ENCODE measurements around the gene PARS2.

Gene PARS2

GRCh38 chr1:54736685-54737084, 27.6 kb downstream of the PARS2 start:
- DNase-seq (ENCODE audit: low read depth, low spot score), result no peak

DNA sequence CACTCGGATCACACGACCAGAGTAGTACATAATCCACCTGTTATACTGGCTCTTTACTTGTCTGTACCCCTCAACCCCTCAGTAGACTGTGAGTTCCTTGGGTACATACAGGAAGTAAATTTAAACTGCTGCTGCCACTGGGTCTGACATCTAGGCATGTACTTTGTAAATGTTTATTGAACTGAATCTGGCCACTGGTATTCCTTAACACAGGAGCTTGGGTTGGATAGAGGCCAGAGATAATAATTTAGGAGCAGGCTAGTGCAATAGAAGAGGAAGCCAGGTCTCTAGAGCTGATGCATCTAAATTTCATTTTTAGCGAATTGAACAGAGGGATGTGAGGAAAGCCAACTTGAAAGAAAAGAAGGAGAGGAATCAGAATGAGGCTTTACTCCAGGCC, 36.3 kb downstream of the PARS2 start:
- peak; percentile 59 for DNase-seq (ENCODE audit: low read depth, low spot score)

- DNase-seq (ENCODE audit: low read depth, low spot score), result no peak
These were observed 39.6 kb downstream of the PARS2 start for GRCh38 chr1:54724771-54725170.

GRCh38 chr1:54723985-54724384, 40.3 kb downstream of the PARS2 start:
- DNase-seq (ENCODE audit: low read depth, low spot score), result no peak

DNA sequence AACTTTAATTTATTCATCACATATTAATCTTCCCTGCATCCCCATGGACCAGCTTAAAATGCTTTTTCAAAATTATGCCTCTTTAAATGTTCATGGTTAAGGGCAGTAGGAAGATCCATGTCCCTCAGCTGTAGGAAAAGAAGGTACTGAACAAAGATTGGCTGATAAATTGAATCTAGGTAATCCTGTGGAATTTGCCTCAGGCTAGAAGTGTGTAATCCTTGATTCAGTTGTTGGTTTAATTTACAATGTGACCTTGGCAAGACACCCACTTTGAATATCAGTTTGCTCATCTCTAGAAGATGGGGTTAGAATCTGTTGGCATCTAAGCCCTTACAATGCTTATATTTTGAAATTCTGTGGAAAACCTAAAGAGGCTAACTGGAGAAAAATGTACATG, 42.6 kb downstream of the PARS2 start:
- no peak for DNase-seq (ENCODE audit: low read depth, low spot score)

GRCh38 chr1:54716299-54717047, 47.9 kb downstream of the PARS2 start:
- peak; percentile 47 for DNase-seq (ENCODE audit: low read depth, low spot score)

DNA sequence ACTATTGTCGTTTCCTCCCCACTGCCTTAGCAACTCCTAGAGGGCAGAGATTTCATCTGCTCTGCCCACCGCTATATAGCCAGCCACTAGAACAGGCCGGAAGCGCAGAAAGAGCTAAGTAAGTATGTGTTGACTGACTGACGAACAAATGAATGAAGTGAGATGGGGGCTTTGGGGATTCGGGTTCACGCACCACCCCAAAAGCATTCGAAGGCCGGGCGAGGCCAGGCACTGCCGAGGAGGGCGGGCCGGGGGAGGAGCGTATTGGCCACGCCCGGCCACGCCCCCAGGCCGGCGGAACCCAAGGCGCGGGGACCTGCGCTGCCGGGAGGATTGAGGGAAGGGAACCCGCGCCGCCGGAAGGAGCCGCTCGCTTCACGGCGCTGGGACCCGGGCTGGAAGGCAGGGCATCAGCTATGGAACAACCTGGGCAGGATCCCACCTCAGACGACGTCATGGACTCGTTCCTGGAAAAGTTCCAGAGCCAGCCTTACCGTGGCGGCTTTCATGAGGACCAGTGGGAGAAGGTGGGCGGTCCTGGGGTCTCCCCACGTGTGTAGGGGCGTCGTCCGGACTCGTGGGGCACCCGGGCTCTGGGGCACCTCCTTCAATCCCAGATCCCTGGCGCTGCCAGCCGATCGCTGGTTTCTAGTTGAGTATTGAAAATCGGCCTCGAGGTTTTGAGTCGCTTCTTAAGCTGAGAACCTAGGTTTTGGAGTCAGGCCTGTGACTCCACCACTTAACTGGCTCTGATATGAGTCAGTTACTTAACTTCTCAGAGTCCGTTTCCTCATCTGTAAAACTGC, 48.6 kb downstream of the PARS2 start, which contains the start of gene TTC4:
TTC4 (plus strand) TSS at position 369 of the 806 bp plus-strand sequence; CDS start at position 417, 48 bp downstream.
- DNase-seq (ENCODE audit: low read depth, low spot score), result peak; percentile 95

GRCh38 chr1:54714881-54715492, 49.3 kb downstream of the PARS2 start:
- no peak for DNase-seq (ENCODE audit: low read depth, low spot score)

DNA sequence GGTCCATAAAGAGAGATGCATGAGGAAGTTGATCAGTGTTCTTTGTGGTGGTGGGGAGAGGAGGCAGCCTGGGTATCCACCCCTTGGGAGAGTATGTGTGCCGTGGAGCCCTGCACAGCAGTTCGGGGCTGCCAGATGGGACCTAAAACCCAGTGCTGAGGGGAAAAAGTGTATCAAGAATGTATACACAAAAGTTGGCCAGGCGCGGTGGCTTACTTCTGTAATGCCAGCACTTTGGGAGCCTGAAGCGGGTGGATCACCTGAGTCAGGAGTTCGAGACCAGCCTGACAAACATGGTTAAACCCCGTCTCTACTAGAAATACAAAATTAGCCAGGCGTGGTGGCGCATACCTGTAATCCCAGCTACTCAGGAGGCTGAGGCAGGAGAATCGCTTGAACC, 52.8 kb downstream of the PARS2 start:
- DNase-seq (ENCODE audit: low read depth, low spot score), result no peak

DNA sequence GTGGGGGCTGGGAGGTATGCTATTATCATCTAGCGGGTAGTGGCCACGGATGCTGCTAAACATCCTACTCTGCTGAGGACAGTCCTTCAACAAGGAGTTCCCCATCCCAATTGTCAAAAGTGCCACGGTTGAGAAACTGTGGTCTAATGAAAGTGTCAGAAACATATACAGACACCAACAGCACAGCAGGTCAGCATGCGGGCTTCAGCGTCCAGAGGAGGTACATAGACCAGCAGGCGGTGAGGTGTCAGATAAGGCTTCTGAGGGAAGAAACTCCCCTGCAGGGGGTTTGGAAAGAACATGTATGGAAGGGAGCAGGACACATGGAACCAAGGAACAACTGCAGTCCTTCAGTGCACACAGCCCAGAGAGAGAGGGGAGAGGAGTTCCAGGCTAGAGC, 53.5 kb downstream of the PARS2 start:
- DNase-seq (ENCODE audit: low read depth, low spot score), result no peak

GRCh38 chr1:54710434-54710833, 53.9 kb downstream of the PARS2 start:
- DNase-seq (ENCODE audit: low read depth, low spot score), result no peak

- no peak for DNase-seq (ENCODE audit: low read depth, low spot score)
These were observed 54.6 kb downstream of the PARS2 start for GRCh38 chr1:54709547-54710292.

DNA sequence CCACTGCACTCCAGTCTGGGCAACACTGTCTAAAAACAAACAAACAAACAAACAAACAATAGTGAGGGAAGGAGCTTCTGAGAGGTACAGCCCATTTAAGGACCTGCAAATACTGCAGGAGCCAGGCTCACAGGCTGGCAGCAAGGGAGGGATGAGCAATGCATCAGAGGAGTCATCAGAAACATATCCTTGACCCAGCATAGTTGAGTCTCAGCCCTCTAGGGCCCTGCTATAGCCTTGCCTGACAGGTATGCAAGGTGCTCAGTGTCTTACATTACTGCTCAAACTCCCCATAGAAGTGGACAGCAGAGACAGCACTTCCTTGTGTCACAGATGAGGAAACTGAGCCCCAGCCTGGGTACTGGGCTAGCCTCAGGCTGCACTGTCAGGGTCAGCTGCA, 55.9 kb downstream of the PARS2 start:
- no peak for DNase-seq (ENCODE audit: low read depth, low spot score)

All from astrocyte of the hippocampus (primary cell).